Fibroblast of lung (primary cell): ENCODE data around the gene DMXL2.

Experiments used
- CTCF ChIP-seq, 2 donors: IDR thresholded peaks in 1 of 2; conservative IDR thresholded peaks in 1 of 2; 1 replicate in 1 of 2; 2 replicates in 1 of 2; pipeline ENCODE4 v1.5.1; 2011 to 2012; ENCODE audit warnings: low read length in 2 of 2, control low read depth in 1 of 2, inconsistent platforms in 1 of 2, low read depth in 1 of 2, mild to moderate bottlenecking in 1 of 2
- EZH2 ChIP-seq: IDR thresholded peaks from 2 replicates; pipeline ENCODE4 v1.5.1; 2012; ENCODE audit warnings: low read length, control low read depth, mild to moderate bottlenecking; ENCODE audit errors: missing control alignments

GRCh38 chr15:51613951-51614350 is 8.6 kb downstream of the DMXL2 start:
- TF ChIP-seq CTCF (conservative IDR thresholded peaks at IDR 0.05 in 1 of 2, IDR thresholded peaks at IDR 0.05 in 1 of 2; ENCODE audit: low read depth in 1 of 2, low read length in 2 of 2) (no peak), EZH2 (no peak)
